ENCODE data around the gene IL10RB. TPM values are rescaled to one million over a fixed set of nuclear protein-coding genes. Genes with fewer than 3 reads are reported as not detected.

The IL10RB gene
- total and polyA plus RNA-seq, 9 donors, result 18.1 to 31.7 (median 24.8) TPM

GRCh38 chr21:33256019-33256418 lies 10.1 kb upstream of the IL10RB start:
- no peak for DNase-seq
- TF ChIP-seq, protein P1, sequence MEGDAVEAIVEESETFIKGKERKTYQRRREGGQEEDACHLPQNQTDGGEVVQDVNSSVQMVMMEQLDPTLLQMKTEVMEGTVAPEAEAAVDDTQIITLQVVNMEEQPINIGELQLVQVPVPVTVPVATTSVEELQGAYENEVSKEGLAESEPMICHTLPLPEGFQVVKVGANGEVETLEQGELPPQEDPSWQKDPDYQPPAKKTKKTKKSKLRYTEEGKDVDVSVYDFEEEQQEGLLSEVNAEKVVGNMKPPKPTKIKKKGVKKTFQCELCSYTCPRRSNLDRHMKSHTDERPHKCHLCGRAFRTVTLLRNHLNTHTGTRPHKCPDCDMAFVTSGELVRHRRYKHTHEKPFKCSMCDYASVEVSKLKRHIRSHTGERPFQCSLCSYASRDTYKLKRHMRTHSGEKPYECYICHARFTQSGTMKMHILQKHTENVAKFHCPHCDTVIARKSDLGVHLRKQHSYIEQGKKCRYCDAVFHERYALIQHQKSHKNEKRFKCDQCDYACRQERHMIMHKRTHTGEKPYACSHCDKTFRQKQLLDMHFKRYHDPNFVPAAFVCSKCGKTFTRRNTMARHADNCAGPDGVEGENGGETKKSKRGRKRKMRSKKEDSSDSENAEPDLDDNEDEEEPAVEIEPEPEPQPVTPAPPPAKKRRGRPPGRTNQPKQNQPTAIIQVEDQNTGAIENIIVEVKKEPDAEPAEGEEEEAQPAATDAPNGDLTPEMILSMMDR (IDR thresholded peaks at IDR 0.05), result no peak
- TF ChIP-seq POLR2A (IDR thresholded peaks at IDR 0.05) (no peak), EP300 (IDR thresholded peaks at IDR 0.05) (no peak)
- Histone ChIP-seq H3K4me3 (no peak overlapping the region), H3K27ac (no peak overlapping the region), H3K9me3 (no peaks in the 10 kb centered on the region), H3K36me3 (no peaks in the 10 kb centered on the region), H3K4me1 (ENCODE audit: insufficient read depth) (peaks cover 2% of the 10 kb centered on the region), H3K27me3 (no peaks in the 10 kb centered on the region)
- intact Hi-C loops (cut with DNase I), result no loop called here
- WGBS, 3 donors, result 93 to 94% (median 94%) methylated on average over 6 of the region's 6 CpGs

GRCh38 chr21:33257094-33257803 lies 8.9 kb upstream of the IL10RB start:
- no peak overlapping the region for H3K4me3 ChIP-seq
- no peak overlapping the region for H3K27ac ChIP-seq
- H3K27me3 ChIP-seq, result no peaks in the 10 kb centered on the region
- TF ChIP-seq POLR2A (IDR thresholded peaks at IDR 0.05) (no peak), EP300 (IDR thresholded peaks at IDR 0.05) (no peak)
- TF ChIP-seq, protein P1 (IDR thresholded peaks at IDR 0.05), result no peak
- DNase-seq, result no peak
- H3K9me3 ChIP-seq, result no peaks in the 10 kb centered on the region
- 93 to 95% (median 94%) methylated on average over 18 of the region's 18 CpGs for WGBS, 3 donors
- H3K4me1 ChIP-seq (ENCODE audit: insufficient read depth), result peaks cover 2% of the 10 kb centered on the region
- H3K36me3 ChIP-seq, result no peaks in the 10 kb centered on the region
- intact Hi-C loops (cut with DNase I), result no loop called here

DNA sequence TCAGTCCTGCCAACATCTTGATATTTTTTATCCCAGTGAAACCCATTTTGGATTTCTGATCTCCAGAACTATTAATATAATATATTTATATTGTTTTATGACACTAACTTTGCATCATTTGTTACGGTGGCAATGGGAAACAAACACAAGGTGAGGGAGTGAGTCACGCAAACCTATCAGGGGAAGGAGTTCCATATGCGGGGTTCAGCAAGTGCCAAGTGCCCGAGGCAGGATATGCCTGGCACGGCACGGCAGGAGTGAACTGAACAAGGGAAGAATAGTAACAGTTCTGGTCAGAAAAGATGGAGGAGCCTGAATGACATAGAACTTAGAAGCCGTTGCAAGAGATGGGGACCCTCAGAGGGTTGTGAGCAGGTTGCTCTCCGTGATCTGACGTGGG lies 7.7 kb upstream of the IL10RB start:
- Histone ChIP-seq H3K27me3 (no peaks in the 10 kb centered on the region), H3K9me3 (no peaks in the 10 kb centered on the region), H3K4me3 (no peak overlapping the region), H3K27ac (no peak overlapping the region), H3K36me3 (no peaks in the 10 kb centered on the region), H3K4me1 (ENCODE audit: insufficient read depth) (peaks cover 2% of the 10 kb centered on the region)
- TF ChIP-seq EP300 (IDR thresholded peaks at IDR 0.05), result no peak
- no peak for TF ChIP-seq POLR2A (IDR thresholded peaks at IDR 0.05)
- TF ChIP-seq, protein P1 (IDR thresholded peaks at IDR 0.05), result no peak
- whole genome bisulfite sequencing, 3 donors, result 92 to 98% (median 97%) methylated on average over 9 of the region's 9 CpGs
- intact Hi-C loops (cut with DNase I), result no loop called here
- no peak for DNase-seq

- intact Hi-C loops (cut with DNase I), result no loop called here
- no peaks in the 10 kb centered on the region for H3K9me3 ChIP-seq
- DNase-seq, result no peak
- no peaks in the 10 kb centered on the region for H3K27me3 ChIP-seq
- H3K27ac ChIP-seq, result no peak overlapping the region
- peaks cover 2% of the 10 kb centered on the region for H3K4me1 ChIP-seq (ENCODE audit: insufficient read depth)
- H3K36me3 ChIP-seq, result no peaks in the 10 kb centered on the region
- TF ChIP-seq, protein P1 (IDR thresholded peaks at IDR 0.05), result no peak
- TF ChIP-seq POLR2A (IDR thresholded peaks at IDR 0.05) (no peak), EP300 (IDR thresholded peaks at IDR 0.05) (no peak)
- no peak overlapping the region for H3K4me3 ChIP-seq
- 87 to 97% (median 94%) methylated on average over 2 of the region's 2 CpGs for WGBS, 3 donors
Measured at GRCh38 chr21:33259428-33259827, 6.7 kb upstream of the IL10RB start.

All from ovary (tissue), 9 donors.